Esophagus squamous epithelium (tissue), 4 donors: ENCODE results near the gene BOD1.

ENCODE experiments used
- CTCF ChIP-seq, 6 experiments: fragments of 450-650 bp in 4 of 6; fragments of 200-600 bp in 2 of 6; sonication (generic) in 2 of 6; IDR thresholded peaks; one replicate each; pipeline ENCODE4 v1.5.1; 2016 to 2019; ENCODE audit warnings: antibody characterized with exemption in 6 of 6, mild to moderate bottlenecking in 4 of 6, moderate library complexity in 4 of 6
- POLR2A ChIP-seq, 4 donors: fragments of 450-650 bp; IDR thresholded peaks; one replicate each; pipeline ENCODE4 v1.6.1; 2017; ENCODE audit warnings: antibody characterized with exemption in 4 of 4, mild to moderate bottlenecking in 4 of 4, moderate library complexity in 3 of 4

GRCh38 chr5:173577817-173578216 lies 38.6 kb downstream of the BOD1 start:
- no peak for TF ChIP-seq CTCF (IDR thresholded peaks at IDR 0.05)
- TF ChIP-seq POLR2A (IDR thresholded peaks at IDR 0.05) = no peak
